C1 segment of cervical spinal cord (tissue), 14 donors: ENCODE data around the gene CCNI.
"Not testable (repeated sequence)": the region's sequence is repeated elsewhere in the genome, so short reads cannot be mapped to it uniquely, and the experiment has no call there.

Experiments used
- DNase-seq, 14 donors: peaks; one replicate each; lab custom pipeline; 2025; lab: John Stamatoyannopoulos, UW

Gene CCNI

DNA sequence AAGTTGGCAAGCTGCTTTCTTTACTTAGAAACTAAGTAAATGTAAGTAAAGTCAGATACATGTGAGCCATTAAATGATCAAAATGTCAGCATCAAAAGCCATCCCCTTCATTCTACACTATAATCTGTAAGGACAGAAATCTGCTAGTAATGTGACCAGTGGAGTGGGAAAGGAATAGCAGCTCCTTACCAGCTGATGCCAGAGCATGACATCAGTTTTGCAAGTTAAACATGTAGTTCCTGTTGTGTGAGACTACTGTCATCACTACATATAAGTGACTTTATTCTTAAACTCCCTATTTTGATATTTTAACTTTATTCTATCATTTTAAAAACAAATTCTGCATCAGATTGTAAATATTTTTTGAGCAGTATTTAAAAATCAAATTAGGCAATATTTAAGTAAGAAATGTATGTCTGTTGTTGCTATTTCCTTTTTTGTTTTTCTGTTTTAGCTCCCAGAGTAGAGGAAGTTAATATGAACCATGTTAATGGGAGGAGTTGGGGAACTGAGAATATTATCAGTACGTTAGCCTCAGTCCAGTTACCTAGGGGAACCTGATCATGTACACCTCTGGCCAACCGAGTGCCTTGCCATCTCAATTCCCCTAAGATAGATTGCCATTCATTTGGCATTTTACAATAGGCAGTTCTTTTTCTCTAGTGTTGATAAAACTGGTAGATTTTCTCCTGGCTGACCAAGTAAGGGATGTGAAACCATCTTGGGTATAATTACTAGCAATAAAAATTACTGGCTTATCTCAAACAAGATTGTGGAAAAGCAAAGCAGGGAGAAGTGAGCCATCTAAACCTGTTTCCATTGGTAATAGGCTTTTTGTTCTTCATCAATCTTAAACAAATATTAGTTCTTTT, 34.7 kb downstream of the CCNI start:
- no peak for DNase-seq

- no peak for DNase-seq
Observed at GRCh38 chr4:77040270-77040669, 35.5 kb downstream of the CCNI start.

- DNase-seq = no peak
Observed at GRCh38 chr4:77039796-77040195, 36.0 kb downstream of the CCNI start.

DNA sequence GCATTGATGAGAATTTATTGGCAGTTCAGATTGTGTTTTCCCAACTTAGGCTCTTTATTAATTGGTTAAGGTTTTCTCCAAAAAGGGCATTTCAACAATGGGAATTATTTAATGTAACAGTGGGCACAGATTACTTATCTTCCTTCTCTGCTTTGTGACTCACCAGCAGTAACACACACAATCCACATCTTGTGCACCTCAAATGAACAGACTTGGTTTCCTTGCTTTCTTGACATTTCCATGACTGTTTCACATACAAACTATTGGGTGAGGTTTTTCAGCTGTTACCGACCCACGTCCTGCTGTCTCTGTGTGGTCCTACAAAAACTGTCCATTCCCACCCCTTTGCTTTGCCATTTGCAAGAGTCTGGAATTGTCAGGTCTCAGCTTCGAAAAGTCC, 38.1 kb downstream of the CCNI start:
- DNase-seq = no peak

DNA sequence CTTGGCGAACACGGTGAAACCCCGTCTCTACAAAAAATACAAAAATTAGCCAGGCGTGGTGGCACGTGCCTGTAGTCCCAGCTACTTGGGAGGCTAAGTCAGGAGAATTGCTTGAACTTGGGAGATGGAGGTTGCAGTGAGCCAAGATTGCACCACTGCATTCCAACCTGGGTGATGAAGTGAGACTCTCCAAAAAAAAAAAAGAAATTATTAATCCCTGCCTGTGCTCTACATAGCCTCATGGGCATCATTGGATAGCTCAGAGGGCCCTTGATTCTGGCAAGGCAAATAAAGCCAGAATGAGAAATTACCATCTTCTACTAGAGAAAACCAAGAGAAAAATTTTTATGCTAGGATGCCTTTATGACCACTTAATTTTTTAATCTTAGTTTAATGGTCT, 38.6 kb downstream of the CCNI start:
- not testable (repeated sequence) for DNase-seq

DNA sequence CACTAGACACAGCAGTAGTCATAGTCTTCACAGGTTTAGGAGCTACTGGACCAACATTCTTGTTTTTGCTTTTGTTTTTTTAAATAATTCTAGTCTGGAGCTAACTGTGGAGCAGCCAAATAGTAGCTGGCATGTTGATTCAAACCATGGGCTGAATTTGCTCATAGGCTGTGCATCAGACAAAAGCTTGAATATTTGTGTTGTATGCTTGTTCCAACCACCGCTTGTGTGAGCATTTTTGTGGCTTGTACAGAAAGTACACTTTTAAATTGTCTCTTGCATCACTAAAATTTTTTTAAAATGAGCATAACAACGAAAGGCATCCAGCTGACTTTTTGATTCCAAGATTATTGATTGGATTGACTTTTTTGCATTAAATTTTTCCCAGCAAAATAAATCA, 39.6 kb downstream of the CCNI start:
- no peak for DNase-seq

DNA sequence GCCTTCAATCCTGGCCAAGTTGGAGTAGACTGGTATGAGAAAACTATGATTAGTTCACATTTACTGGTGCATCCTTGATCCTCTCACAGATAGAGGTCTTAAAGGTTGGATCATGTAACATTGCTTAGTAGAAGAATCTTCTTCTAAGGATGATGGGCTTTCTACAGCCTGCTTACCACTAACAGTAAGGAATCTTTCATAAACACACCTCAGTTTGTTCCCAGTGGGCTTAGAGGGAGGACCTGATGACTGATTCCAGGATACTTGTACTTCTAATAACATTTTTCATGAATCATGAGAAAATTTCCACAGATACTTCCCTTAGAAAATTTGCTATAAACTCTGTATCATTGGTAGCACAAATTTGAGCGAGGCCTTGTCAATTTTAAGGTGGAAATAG, 40.6 kb downstream of the CCNI start:
- DNase-seq = no peak

GRCh38 chr4:77031544-77031943, 44.2 kb downstream of the CCNI start:
- DNase-seq = no peak

DNA sequence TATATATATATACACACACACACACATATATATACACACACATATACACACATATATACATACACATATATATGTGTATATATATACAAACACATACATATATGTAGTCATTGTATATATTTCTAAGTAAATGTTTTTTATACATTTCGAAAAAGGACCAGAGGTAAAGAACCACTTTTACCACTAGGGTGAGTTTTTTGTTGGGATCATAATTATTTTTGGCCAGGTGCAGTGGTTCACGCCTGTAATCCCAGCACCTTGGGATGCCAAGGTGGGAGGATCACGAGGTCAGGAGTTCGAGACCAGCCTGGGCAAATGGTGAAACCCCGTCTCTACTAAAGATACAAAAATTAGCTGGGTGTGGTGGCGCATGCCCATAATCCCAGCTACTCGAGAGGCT, 46.0 kb downstream of the CCNI start:
- not testable (repeated sequence) for DNase-seq

- no peak for DNase-seq
Observed at GRCh38 chr4:77028246-77028645, 47.5 kb downstream of the CCNI start.

- no peak for DNase-seq
Observed at GRCh38 chr4:77026322-77026704, 49.5 kb downstream of the CCNI start.

DNA sequence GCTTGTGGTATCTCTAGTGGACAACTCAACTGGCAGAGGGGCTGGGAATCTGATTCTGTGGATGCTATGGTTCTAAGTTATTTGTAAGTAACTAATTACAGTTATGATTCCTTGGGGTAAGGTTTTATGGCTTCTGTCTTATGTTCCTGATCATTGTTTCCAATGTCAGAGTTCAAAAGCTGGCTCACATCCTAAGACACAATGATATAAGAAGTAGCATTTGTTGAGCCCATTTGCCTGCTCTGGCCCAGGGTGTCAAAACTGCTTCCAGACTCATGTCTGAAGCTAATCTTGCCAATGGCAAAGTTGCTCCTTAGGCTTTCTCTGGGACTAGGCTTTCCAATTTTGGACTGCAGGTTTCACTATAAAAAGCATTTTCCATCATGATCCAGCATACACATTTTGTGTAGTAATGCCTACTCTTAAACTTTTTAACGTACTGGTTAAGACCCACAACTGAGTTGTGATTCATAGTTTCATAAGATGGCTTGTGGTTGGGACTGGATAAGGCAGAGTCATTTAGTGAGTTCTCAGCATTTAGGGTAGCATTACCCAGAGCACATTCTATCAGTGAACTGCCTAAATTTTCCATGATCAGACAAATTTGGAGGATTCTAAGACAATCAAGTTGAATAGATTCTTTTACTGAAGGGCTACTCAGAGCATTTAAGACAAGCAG, 50.0 kb downstream of the CCNI start:
- no peak for DNase-seq

DNA sequence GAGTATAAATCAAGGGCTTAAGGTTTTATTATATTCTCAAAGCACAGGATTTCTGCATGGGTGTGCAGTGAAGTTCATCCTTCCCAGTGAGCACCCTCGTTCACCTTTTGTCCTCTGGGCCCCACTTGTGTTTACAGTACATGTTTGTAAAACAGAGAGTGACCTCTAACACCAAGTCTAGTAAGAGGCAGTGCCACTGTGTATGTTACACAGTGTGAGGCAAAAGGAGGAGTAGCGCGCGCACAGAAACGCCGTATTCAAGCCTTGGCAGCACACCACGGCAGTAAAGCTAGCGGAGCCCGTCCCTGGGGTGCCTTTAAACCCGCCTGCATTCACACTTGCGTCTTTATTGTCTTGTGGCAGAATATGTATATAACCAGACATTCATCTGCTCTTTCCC, 51.9 kb downstream of the CCNI start:
- DNase-seq = no peak

GRCh38 chr4:77022560-77023179, 53.1 kb downstream of the CCNI start:
- DNase-seq = no peak

- no peak for DNase-seq
Observed at GRCh38 chr4:77021614-77022089, 54.1 kb downstream of the CCNI start.

DNA sequence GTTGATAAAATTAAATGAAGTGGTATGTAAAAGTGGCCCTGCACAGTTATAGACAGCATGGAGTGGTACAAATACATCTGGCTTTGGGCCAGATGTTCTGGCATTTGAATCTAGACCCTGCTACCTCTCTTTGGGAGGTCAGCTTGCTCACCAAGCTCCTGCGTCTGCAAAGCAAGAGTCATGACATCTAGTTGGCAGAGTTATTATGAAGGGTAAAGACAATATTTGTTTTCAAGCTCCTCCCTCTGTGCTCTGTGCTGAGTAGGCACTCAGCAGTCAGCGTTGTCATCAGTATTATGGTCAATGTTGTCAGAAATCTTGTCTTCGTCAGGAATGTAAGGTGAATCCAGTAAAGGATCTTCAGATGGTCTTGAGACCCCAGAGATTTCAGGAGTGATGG, 55.8 kb downstream of the CCNI start:
- DNase-seq = no peak

DNA sequence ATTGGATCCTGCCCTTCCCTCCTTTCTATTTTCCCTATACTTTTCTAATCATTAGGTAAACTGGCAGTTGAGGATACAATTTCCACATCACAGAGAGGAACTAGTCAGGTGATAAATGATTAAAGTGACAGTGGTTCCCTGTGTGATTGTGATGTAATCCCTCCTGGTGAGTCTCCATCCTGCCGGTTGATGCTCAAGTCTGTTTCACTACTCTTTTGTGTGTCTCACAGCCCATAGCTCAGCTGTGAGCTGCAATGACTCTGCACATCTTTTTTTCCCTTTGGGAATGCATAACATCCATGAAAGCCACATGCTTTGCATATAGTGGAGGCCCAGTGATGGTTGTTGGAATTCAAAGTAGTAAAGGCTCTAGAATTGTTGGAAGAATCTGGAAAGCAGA, 60.4 kb downstream of the CCNI start:
- no peak for DNase-seq

GRCh38 chr4:77014256-77014655, 61.5 kb downstream of the CCNI start:
- DNase-seq = no peak

GRCh38 chr4:77012726-77013125, 63.1 kb downstream of the CCNI start:
- DNase-seq = no peak

DNA sequence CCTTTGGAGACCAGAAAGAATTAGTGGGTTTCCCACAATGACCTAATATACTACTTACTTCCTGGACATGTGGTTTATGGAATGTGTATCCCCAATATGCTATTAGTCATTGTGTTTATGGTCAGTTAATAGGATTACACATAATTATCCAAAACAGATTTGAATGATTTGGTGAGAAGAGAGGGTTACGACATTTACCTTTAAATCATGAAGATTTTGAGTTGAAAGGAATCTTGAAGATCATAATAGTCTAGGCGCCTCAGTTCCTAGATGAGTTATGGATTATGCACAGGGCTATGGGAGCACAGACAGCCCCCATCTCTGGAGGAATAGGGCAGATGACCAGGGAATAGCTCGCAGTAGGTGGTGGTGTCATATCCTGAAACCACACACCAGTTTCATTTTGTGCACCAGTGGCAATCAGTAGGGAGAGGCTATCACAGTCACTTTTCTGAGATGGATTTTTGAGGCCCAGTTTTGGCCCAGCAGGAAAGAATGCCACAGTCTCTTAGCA, 64.9 kb downstream of the CCNI start:
- DNase-seq = no peak

GRCh38 chr4:77009511-77010115, 66.2 kb downstream of the CCNI start:
- no peak for DNase-seq
